HEK293 (cell line): ENCODE measurements around the gene LEUTX.

Experiments used
- HOXC10 ChIP-seq: sonication (generic); formaldehyde crosslinking; IDR thresholded peaks from 2 replicates; pipeline ENCODE4 v1.8.1; 2023; ENCODE audit warnings: mild to moderate bottlenecking, missing genetic modification reagents
- MEIS1 ChIP-seq: sonication (generic); formaldehyde crosslinking; IDR thresholded peaks from 2 replicates; pipeline ENCODE4 v1.8.1; 2022; ENCODE audit warnings: missing genetic modification reagents, mild to moderate bottlenecking, borderline replicate concordance
- SP2 ChIP-seq: fragments of 450-650 bp; formaldehyde crosslinking; IDR thresholded peaks from 2 replicates; pipeline ENCODE4 v1.5.1; 2016; ENCODE audit warnings: missing biosample characterization, missing genetic modification characterization
- ZNF121 ChIP-seq: fragments of 450-650 bp; formaldehyde crosslinking; IDR thresholded peaks from 2 replicates; pipeline ENCODE4 v1.5.1; 2016; ENCODE audit warnings: missing biosample characterization, missing genetic modification characterization
- ZNF138 ChIP-seq: fragments of 450-650 bp; formaldehyde crosslinking; IDR thresholded peaks from 2 replicates; pipeline ENCODE4 v1.5.1; 2016; ENCODE audit warnings: missing biosample characterization, missing genetic modification characterization, borderline replicate concordance
- ZNF350 ChIP-seq: fragments of 450-650 bp; formaldehyde crosslinking; IDR thresholded peaks from 2 replicates; pipeline ENCODE4 v1.5.0; 2017; ENCODE audit warnings: missing biosample characterization, mild to moderate bottlenecking, missing genetic modification characterization
- ZNF555 ChIP-seq: fragments of 450-650 bp; formaldehyde crosslinking; conservative IDR thresholded peaks from 2 replicates; pipeline ENCODE4 v1.5.1; 2017; ENCODE audit warnings: missing biosample characterization, mild to moderate bottlenecking, missing genetic modification characterization, inconsistent platforms
- ZNF670 ChIP-seq: fragments of 450-650 bp; formaldehyde crosslinking; IDR thresholded peaks from 2 replicates; pipeline ENCODE4 v1.5.1; 2016; ENCODE audit warnings: missing biosample characterization, missing genetic modification characterization, low read depth
- ZNF830 ChIP-seq: fragments of 450-650 bp; IDR thresholded peaks from 2 replicates; pipeline ENCODE4 v1.5.0; 2018; ENCODE audit warnings: missing biosample characterization, missing genetic modification characterization, low read depth, mild to moderate bottlenecking, moderate library complexity
- TF ChIP-seq, protein P1 (sequence below): fragments of 450-650 bp; formaldehyde crosslinking; IDR thresholded peaks from 2 replicates; pipeline ENCODE4 v1.5.1; 2016; ENCODE audit warnings: missing biosample characterization, missing genetic modification characterization
- TF ChIP-seq, protein P2 (sequence below): fragments of 450-650 bp; formaldehyde crosslinking; IDR thresholded peaks from 2 replicates; pipeline ENCODE4 v1.5.1; 2016; ENCODE audit warnings: missing biosample characterization, missing genetic modification characterization, low read depth
- TF ChIP-seq, protein P3 (sequence below): fragments of 450-650 bp; formaldehyde crosslinking; IDR thresholded peaks from 2 replicates; pipeline ENCODE4 v1.5.1; 2016; ENCODE audit warnings: missing biosample characterization, missing genetic modification characterization

DNA sequence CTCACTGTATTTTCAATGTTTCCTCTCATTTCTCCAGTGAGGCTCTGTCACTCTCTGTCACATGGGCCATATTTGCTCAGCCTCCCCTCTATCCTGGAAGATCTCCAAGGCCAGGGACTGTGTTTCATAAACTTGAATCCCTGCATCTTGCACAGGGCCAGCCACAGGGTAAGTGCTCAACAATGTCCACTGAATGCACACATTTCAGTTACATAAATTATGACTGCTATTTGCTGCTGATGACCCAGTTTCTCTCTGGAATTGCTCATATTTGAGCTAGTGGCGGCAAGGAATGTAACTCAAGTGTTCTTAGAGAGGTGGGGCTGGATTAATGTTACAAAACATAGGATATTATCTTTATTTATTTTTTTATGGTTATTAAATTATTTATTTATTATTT lies 47.0 kb upstream of the LEUTX start:
- TF ChIP-seq ZNF670 (tag by site-specific recombination): no peak
- TF ChIP-seq, protein P1, sequence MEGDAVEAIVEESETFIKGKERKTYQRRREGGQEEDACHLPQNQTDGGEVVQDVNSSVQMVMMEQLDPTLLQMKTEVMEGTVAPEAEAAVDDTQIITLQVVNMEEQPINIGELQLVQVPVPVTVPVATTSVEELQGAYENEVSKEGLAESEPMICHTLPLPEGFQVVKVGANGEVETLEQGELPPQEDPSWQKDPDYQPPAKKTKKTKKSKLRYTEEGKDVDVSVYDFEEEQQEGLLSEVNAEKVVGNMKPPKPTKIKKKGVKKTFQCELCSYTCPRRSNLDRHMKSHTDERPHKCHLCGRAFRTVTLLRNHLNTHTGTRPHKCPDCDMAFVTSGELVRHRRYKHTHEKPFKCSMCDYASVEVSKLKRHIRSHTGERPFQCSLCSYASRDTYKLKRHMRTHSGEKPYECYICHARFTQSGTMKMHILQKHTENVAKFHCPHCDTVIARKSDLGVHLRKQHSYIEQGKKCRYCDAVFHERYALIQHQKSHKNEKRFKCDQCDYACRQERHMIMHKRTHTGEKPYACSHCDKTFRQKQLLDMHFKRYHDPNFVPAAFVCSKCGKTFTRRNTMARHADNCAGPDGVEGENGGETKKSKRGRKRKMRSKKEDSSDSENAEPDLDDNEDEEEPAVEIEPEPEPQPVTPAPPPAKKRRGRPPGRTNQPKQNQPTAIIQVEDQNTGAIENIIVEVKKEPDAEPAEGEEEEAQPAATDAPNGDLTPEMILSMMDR (tag by site-specific recombination): no peak
- TF ChIP-seq, protein P2, sequence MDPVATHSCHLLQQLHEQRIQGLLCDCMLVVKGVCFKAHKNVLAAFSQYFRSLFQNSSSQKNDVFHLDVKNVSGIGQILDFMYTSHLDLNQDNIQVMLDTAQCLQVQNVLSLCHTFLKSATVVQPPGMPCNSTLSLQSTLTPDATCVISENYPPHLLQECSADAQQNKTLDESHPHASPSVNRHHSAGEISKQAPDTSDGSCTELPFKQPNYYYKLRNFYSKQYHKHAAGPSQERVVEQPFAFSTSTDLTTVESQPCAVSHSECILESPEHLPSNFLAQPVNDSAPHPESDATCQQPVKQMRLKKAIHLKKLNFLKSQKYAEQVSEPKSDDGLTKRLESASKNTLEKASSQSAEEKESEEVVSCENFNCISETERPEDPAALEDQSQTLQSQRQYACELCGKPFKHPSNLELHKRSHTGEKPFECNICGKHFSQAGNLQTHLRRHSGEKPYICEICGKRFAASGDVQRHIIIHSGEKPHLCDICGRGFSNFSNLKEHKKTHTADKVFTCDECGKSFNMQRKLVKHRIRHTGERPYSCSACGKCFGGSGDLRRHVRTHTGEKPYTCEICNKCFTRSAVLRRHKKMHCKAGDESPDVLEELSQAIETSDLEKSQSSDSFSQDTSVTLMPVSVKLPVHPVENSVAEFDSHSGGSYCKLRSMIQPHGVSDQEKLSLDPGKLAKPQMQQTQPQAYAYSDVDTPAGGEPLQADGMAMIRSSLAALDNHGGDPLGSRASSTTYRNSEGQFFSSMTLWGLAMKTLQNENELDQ (tag by site-specific recombination): no peak
- no peak for TF ChIP-seq ZNF350 (tag by site-specific recombination)
- TF ChIP-seq HOXC10 (CRISPR knock-in tag): no peak
- no peak for TF ChIP-seq SP2 (tag by site-specific recombination)
- no peak for TF ChIP-seq ZNF830 (tag by site-specific recombination)
- TF ChIP-seq ZNF121: no peak
- TF ChIP-seq, protein P3, sequence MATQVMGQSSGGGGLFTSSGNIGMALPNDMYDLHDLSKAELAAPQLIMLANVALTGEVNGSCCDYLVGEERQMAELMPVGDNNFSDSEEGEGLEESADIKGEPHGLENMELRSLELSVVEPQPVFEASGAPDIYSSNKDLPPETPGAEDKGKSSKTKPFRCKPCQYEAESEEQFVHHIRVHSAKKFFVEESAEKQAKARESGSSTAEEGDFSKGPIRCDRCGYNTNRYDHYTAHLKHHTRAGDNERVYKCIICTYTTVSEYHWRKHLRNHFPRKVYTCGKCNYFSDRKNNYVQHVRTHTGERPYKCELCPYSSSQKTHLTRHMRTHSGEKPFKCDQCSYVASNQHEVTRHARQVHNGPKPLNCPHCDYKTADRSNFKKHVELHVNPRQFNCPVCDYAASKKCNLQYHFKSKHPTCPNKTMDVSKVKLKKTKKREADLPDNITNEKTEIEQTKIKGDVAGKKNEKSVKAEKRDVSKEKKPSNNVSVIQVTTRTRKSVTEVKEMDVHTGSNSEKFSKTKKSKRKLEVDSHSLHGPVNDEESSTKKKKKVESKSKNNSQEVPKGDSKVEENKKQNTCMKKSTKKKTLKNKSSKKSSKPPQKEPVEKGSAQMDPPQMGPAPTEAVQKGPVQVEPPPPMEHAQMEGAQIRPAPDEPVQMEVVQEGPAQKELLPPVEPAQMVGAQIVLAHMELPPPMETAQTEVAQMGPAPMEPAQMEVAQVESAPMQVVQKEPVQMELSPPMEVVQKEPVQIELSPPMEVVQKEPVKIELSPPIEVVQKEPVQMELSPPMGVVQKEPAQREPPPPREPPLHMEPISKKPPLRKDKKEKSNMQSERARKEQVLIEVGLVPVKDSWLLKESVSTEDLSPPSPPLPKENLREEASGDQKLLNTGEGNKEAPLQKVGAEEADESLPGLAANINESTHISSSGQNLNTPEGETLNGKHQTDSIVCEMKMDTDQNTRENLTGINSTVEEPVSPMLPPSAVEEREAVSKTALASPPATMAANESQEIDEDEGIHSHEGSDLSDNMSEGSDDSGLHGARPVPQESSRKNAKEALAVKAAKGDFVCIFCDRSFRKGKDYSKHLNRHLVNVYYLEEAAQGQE: no peak
- TF ChIP-seq ZNF555 (tag by site-specific recombination): no peak
- no peak for TF ChIP-seq ZNF138
- no peak for TF ChIP-seq MEIS1 (CRISPR knock-in tag)
